ENCODE measurements around the gene CENPP. TPM values are rescaled to one million over a fixed set of nuclear protein-coding genes. Genes with fewer than 3 reads are reported as not detected.

Gene CENPP
- total RNA-seq, 2 donors from 2014 or later = 1.1 to 1.2 TPM

GRCh38 chr9:92482805-92483204, 157.1 kb downstream of the CENPP start:
- no peak for DNase-seq (ENCODE audit: low spot score)
- Histone ChIP-seq H3K27ac (no peak overlapping the region), H3K9me3 (no peaks in the 10 kb centered on the region), H3K36me3 (no peaks in the 10 kb centered on the region), H3K4me3 (no peak overlapping the region), H3K4me1 (peaks cover 0 to 28% of the 10 kb centered on the region in 2 donors), H3K27me3 (no peaks in the 10 kb centered on the region)
- no peak for TF ChIP-seq CTCF (IDR thresholded peaks at IDR 0.05)

- Histone ChIP-seq H3K4me3 (no peak overlapping the region), H3K9me3 (no peaks in the 10 kb centered on the region), H3K4me1 (peaks cover 0 to 26% of the 10 kb centered on the region in 2 donors), H3K27ac (no peak overlapping the region), H3K36me3 (no peaks in the 10 kb centered on the region), H3K27me3 (no peaks in the 10 kb centered on the region)
- TF ChIP-seq CTCF (IDR thresholded peaks at IDR 0.05) = no peak
- DNase-seq (ENCODE audit: low spot score) = no peak
Measured at GRCh38 chr9:92483627-92484545, 158.1 kb downstream of the CENPP start.

- Histone ChIP-seq H3K27ac (no peak overlapping the region), H3K9me3 (no peaks in the 10 kb centered on the region), H3K27me3 (no peaks in the 10 kb centered on the region), H3K4me3 (no peak overlapping the region), H3K4me1 (peaks cover 0 to 20% of the 10 kb centered on the region in 2 donors), H3K36me3 (no peaks in the 10 kb centered on the region)
- no peak for DNase-seq (ENCODE audit: low spot score)
- no peak for TF ChIP-seq CTCF (IDR thresholded peaks at IDR 0.05)
Measured at GRCh38 chr9:92484563-92484962, 158.8 kb downstream of the CENPP start.

- Histone ChIP-seq H3K27me3 (no peaks in the 10 kb centered on the region), H3K4me1 (peaks cover 0 to 4% of the 10 kb centered on the region in 2 donors), H3K4me3 (no peak overlapping the region), H3K36me3 (no peaks in the 10 kb centered on the region), H3K9me3 (no peaks in the 10 kb centered on the region), H3K27ac (no peak overlapping the region)
- no peak for DNase-seq (ENCODE audit: low spot score)
- no peak for TF ChIP-seq CTCF (IDR thresholded peaks at IDR 0.05)
Measured at GRCh38 chr9:92486371-92486770, 160.6 kb downstream of the CENPP start.

- no peak for DNase-seq (ENCODE audit: low spot score)
- Histone ChIP-seq H3K36me3 (no peaks in the 10 kb centered on the region), H3K9me3 (no peaks in the 10 kb centered on the region), H3K4me1 (peaks cover 0 to 3% of the 10 kb centered on the region in 2 donors), H3K27me3 (no peaks in the 10 kb centered on the region), H3K27ac (no peak overlapping the region), H3K4me3 (no peak overlapping the region)
- no peak for TF ChIP-seq CTCF (IDR thresholded peaks at IDR 0.05)
Measured at GRCh38 chr9:92488681-92489550, 163.2 kb downstream of the CENPP start.

Data from right atrium auricular region (tissue), 2 donors.